Stimulated activated CD4-positive, alpha-beta T cell treated with anti-CD3 and anti-CD28 coated beads, Interleukin-1b, Interleukin-23, amount 100 ng/mL, for 1 hour (primary cell): Measurements from ENCODE around the gene TTC12.

Experiments used
- DNase-seq, 2 donors: peaks; one replicate each; pipeline ENCODE4 v3.0.0-alpha.2; 2020; ENCODE audit warnings: low read depth in 2 of 2

The TTC12 gene

GRCh38 chr11:113331441-113331840 is 17.1 kb downstream of the TTC12 start:
- DNase-seq = no peak

DNA sequence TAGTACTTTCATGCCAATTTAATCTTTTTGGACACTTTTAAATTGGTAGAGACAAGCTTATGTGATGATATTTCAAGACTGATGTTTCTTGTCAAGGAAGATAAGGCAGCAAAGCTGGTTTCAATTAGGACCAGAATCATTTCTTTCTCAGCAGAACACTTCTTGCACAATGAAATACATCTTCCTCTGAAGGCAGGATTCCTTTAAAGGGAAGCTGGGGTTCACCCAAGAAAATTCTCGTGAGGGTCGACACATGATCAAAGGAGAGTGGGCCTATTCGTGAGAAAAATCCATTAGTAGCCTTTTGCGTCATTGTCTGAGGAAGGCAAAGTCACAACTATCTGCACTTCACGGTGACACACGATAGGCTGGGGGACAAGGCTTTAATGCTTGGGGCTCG is 17.6 kb downstream of the TTC12 start:
- no peak for DNase-seq

DNA sequence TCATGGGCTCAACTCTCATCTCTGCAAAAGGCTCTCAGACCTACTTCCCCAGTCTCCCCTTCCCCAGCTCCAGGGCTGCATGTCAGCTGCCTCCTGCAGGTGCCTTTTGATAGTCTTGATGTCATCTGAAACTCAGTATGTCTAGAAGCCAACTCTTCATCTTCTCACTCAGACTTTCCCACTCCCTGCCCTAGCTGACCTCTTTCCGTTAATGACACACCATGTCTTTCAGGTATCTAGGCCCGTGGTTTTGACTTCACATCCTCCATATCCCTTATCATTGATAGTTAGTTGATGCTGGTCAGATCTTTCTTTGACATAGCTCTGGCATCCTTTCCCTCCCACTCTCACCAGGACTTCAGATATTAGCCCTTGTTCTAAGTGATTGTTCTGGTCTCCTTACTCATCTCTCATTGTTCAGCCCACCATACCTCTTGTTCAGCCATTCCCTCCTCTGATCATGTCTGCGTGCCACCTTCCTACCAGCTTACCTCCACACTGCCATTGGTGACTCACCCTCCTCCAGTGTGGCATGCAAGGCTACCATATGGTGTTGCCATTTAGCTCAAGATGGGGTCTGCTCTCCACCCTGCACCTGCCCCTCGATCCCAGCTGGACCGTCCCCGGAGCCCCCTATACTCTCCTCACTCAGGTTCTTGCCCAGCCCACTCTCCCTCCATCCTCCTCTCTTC is 18.4 kb downstream of the TTC12 start:
- no peak for DNase-seq

DNA sequence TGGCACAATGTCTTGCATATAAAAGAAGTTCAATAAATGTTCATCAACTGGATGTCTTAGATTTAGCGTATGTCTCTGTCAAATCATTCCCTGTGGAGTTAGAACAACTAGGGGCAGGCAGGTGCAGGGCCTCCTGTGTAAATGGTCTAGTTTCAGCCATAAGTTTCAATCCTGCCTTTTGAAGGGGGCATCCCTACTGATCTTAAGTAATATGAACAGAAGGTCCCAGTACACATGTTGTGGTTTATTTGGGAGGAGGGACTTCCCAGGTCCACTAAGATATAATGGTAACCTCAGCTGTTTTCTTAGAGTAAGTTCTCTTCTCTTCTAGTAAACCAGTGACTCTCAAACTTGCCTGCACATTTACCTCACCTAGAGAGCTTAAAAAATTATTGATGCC is 19.8 kb downstream of the TTC12 start:
- DNase-seq = no peak

GRCh38 chr11:113338730-113339129 is 24.3 kb downstream of the TTC12 start:
- no peak for DNase-seq

GRCh38 chr11:113339929-113340589 is 25.7 kb downstream of the TTC12 start:
- no peak for DNase-seq

DNA sequence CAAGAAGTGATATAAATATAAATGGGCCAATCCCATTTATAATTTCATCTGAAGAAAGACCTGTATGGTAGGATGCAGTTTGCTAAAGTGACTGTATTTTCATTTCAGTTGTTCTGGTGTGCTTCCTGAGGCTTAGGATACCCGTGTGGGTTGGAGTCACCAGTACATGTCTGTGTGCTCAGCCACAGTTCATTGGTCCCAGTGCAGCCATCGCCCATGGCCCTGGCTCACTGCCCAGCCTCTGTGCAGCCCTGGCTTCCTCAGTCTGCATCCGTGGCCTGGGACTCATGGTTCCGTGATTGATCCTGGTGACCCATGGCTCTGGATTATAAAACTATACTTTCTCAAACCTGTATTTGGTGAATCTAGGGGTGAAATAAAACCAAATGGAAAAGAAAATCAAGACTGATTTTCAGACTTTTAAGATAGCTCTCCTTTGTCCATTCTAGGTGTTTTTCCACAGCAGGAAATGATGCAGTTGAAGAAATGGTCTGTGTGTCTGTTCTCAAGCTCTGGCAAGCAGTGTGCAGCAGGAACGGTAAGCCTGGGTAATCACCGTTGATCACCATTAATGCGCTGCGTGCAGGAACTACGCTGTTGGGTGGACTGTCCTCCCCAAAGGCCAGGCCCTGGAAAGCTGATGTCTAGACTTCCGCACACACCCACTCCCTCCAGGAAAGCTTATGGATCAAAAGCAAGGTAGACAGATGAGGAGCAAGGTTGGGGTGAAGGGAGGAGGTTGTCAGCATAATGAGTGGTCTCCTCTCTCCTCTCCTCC is 27.2 kb downstream of the TTC12 start:
- DNase-seq = no peak

- no peak for DNase-seq
Measured at GRCh38 chr11:113345978-113346377, 31.6 kb downstream of the TTC12 start.

DNA sequence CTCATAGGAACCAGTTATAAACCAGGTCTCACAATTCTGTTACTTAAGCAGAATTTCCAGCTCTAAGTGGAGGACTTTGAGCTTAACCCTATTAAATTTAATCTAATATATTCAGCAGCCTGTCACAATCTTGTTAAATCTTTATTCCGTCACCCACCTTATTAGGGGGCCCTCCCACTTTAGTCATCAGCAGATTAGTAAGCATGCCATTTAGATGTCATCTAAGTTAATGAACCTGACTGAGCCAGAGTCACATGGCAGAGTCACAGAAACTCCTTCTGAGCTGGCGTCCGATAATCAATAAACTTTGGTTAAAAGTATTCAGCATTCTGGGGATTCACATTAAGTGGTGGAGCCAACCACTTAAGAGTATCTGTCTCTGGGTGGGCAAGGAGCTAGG is 35.1 kb downstream of the TTC12 start:
- no peak for DNase-seq

- DNase-seq = no peak
Measured at GRCh38 chr11:113350336-113351067, 36.1 kb downstream of the TTC12 start.

- DNase-seq = no peak
Measured at GRCh38 chr11:113351068-113351450, 36.7 kb downstream of the TTC12 start.

DNA sequence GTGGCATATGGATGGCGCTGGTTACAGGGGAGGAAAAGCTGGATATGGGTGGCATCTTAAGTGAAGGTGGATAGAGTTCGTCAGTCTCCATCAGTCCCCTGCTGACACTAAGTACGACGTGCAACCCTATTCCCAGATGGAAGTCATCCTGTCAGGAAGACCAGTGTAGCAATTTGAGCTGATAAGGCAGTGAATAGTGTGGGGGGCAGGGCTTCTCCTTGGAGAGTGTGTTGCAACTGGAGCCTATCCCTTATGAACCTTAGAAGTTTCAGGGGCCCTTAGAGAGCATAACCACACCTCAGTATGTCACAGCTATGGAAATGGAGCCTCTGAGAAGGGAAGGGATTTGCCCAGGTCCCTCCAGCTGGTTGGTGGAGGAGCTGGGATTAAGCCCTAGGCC is 37.1 kb downstream of the TTC12 start:
- no peak for DNase-seq

DNA sequence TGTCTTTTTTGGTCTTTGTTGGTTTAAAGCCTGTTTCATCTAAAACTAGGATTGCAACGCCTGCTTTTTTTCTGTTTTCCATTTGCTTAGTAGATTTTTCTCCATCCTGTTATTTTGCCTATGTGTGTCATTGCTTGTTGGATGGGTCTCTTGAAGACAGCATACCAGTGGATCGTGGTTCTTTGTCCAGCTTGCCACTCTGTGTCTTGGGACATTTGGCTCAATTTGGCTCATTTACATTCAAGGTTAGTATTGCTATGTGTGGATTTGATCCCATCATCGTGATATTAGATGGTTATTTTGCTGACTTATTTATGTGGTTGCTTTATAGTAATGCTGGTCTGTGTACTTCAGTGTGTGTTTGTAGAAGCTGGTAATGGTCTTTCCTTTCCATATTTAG is 41.8 kb downstream of the TTC12 start:
- DNase-seq = no peak

GRCh38 chr11:113363406-113363805 is 49.0 kb downstream of the TTC12 start:
- no peak for DNase-seq

DNA sequence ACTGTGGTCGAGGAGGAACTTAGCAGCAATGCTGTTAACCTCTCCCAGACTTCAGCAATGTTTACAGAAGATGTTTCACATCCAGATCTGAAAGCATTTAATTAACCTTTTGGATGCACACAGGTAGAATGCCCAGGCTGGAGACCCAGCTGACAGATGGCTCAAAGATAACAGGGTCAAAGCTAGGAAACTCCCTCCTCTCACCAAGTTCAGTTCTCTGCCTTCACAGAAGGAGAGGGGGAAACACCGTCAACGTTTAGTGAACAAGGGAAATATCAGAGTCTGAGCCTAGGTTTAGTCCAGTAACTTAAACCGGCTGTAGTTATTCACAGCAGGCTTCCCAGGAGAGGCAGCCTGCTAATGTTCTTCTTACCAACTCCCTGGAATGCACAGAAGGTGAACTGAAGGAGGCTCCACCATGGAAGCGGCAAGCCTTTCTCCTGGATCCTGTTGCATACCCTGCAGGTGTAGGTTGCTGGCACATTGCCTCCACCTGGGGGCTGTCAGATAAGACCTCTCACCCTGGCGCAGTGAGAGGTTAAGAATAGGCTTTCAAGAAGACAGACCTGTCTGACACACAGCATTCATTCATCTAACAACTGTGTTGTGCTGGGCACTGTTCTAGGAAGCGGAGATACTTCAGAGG is 49.7 kb downstream of the TTC12 start:
- DNase-seq = no peak

DNA sequence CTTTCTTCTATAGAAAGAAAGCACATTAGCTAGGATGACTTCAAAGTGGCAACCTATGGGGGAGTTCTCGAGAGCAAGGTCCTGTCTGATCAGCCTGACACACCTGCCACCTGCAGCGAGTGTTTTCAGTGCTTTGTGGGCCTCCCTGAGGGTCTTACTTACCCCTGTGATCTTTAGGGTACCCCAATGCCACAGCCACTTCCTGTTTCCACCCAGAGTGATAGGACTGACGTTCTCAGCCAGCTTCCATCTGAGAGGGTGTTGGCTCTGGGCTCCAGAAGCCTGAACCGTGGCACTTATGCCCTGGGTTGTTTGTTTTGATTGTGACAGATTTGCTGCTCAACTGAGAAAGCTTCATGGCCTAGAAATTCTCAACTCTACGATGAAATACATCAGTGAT is 51.5 kb downstream of the TTC12 start:
- no peak for DNase-seq

- no peak for DNase-seq
Measured at GRCh38 chr11:113369411-113369810, 55.0 kb downstream of the TTC12 start.

GRCh38 chr11:113370634-113371033 is 56.3 kb downstream of the TTC12 start:
- no peak for DNase-seq

DNA sequence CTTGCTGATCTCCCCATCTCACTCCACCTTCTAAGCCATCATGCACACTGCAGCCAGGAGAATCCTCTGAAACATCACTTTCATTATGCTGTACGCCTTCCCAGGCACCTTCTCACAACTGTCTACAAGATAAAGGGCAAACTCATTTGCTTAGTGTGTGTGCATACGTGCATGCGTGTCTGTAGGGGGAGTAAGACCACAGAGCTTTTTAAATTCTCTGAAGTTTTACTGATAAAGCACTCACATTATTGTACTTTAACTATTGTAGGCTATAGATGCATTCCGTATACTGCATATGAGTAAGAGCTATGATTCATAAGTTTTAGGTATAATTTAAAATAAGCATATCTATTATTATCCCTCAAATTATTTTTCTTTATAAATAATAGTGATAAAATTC is 57.9 kb downstream of the TTC12 start:
- DNase-seq = no peak

GRCh38 chr11:113373306-113373705 is 58.9 kb downstream of the TTC12 start:
- DNase-seq = no peak

- no peak for DNase-seq
Measured at GRCh38 chr11:113373981-113374560, 59.7 kb downstream of the TTC12 start.
